Dedifferentiated amniotic fluid mesenchymal stem cell (primary cell): ENCODE measurements around the gene FADS1.

Source experiments
- DNase-seq: peaks from one replicate; pipeline ENCODE4 v3.0.0-alpha.2; 2016; ENCODE audit errors: extremely low spot score

Gene FADS1

GRCh38 chr11:61846362-61847020 is 29.7 kb upstream of the FADS1 start:
- DNase-seq: no peak

GRCh38 chr11:61844909-61845565 is 28.2 kb upstream of the FADS1 start:
- DNase-seq: no peak

GRCh38 chr11:61842528-61842820 is 25.7 kb upstream of the FADS1 start:
- DNase-seq: no peak

GRCh38 chr11:61841636-61842527 is 25.1 kb upstream of the FADS1 start:
- DNase-seq: no peak

- DNase-seq: no peak
Observed at GRCh38 chr11:61840371-61840770, 23.6 kb upstream of the FADS1 start.

GRCh38 chr11:61839742-61840141 is 22.9 kb upstream of the FADS1 start:
- no peak for DNase-seq

- no peak for DNase-seq
Observed at GRCh38 chr11:61838921-61839320, 22.1 kb upstream of the FADS1 start.

- DNase-seq: no peak
Observed at GRCh38 chr11:61838501-61838900, 21.7 kb upstream of the FADS1 start.

GRCh38 chr11:61837411-61838005 is 20.7 kb upstream of the FADS1 start:
- no peak for DNase-seq

GRCh38 chr11:61836193-61836592 is 19.4 kb upstream of the FADS1 start:
- DNase-seq: no peak

GRCh38 chr11:61834278-61835048 is 17.7 kb upstream of the FADS1 start:
- peak; percentile 60 for DNase-seq

GRCh38 chr11:61833926-61834277 is 17.1 kb upstream of the FADS1 start:
- DNase-seq: no peak

GRCh38 chr11:61833471-61833870 is 16.7 kb upstream of the FADS1 start:
- no peak for DNase-seq

- DNase-seq: no peak
Observed at GRCh38 chr11:61832754-61833153, 16.0 kb upstream of the FADS1 start.

- no peak for DNase-seq
Observed at GRCh38 chr11:61832207-61832606, 15.4 kb upstream of the FADS1 start.

GRCh38 chr11:61830237-61831105 is 13.7 kb upstream of the FADS1 start:
- DNase-seq: no peak

GRCh38 chr11:61829806-61830205 is 13.0 kb upstream of the FADS1 start:
- DNase-seq: no peak

GRCh38 chr11:61828629-61829407 is 12.0 kb upstream of the FADS1 start:
- DNase-seq: no peak

GRCh38 chr11:61828379-61828628 is 11.5 kb upstream of the FADS1 start:
- DNase-seq: no peak
